HCT116 (cell line): ENCODE results near the gene SPRED3. TPM values are rescaled to one million over a fixed set of nuclear protein-coding genes. Genes with fewer than 3 reads are reported as not detected.

Experiments used
- ATAC-seq: fragments of 200-7000 bp; cut with Tn5 transposase; 2 replicates; pipeline ENCODE4 v1.9.1; 2020; ENCODE audit warnings: mild to moderate bottlenecking, moderate library complexity
- BruUV-seq: library from RNA; stranded (reverse); fragments of 400-500 nt; replicated peaks from 2 replicates; lab custom pipeline; 2021; lab: Mats Ljungman, UMichigan
- CTCF ChIA-PET: fragments of 300-600 bp; sonication (Branson Sonifier 250); formaldehyde crosslinking; loops from one replicate; lab custom pipeline; 2021; ENCODE audit warnings: antibody characterized with exemption; lab: Charles Lee
- POLR2A ChIA-PET: fragments of 300-600, 350-600 bp; sonication (Branson Sonifier 250); formaldehyde crosslinking; loops from one replicate; lab custom pipeline; 2021; ENCODE audit warnings: antibody characterized with exemption; lab: Charles Lee
- RAD21 ChIA-PET, 2 experiments: fragments of 300-600 bp; sonication (Branson Sonifier 250); formaldehyde crosslinking; loops; one replicate each; lab custom pipeline; 2023; ENCODE audit warnings: low total read pairs in 2 of 2; ENCODE audit not compliant: uncharacterized antibody in 2 of 2, unreplicated experiment in 2 of 2, low non-redundant PET in 1 of 2; lab: Charles Lee
- DNase-seq: peaks from one replicate; pipeline ENCODE4 v3.0.0-alpha.2; 2010; ENCODE audit warnings: low read depth, low spot score
- H2AFZ ChIP-seq: fragments of 200-600 bp; shearing (Covaris generic), sonication (generic); 2 replicates; pipeline ENCODE4 v1.6.1; 2017; ENCODE audit warnings: low read depth, mixed run types, mixed read lengths, antibody characterized with exemption, low read length; ENCODE audit not compliant: poor library complexity, severe bottlenecking
- H3K27ac ChIP-seq: 2 replicates; pipeline ENCODE4 v1.5.1; 2012; ENCODE audit warnings: low read depth, low read length
- H3K27me3 ChIP-seq: fragments of 200-600 bp; sonication (generic); 2 replicates; pipeline ENCODE4 v1.6.1; 2016; ENCODE audit warnings: mixed run types, low read length, mixed read lengths; ENCODE audit not compliant: insufficient read depth
- H3K36me3 ChIP-seq, 2 experiments: fragments of 200-500 bp in 1 of 2; fragments of 200-600 bp in 1 of 2; sonication (Bioruptor generic) in 1 of 2; sonication (generic) in 1 of 2; 2 replicates each; pipeline versions ENCODE4 v1.5.1 to v1.6.1; 2014 to 2016; ENCODE audit warnings: low read length in 2 of 2, inconsistent platforms in 1 of 2, mixed read lengths in 1 of 2, mixed run types in 1 of 2; ENCODE audit not compliant: insufficient read depth in 2 of 2, control insufficient read depth in 1 of 2
- H3K4me1 ChIP-seq, 2 experiments: fragments of 200-600 bp in 1 of 2; sonication (generic) in 1 of 2; 2 replicates each; pipeline versions ENCODE4 v1.5.1 to v1.6.1; 2012 to 2017; ENCODE audit warnings: low read length in 2 of 2, inconsistent platforms in 1 of 2, mild to moderate bottlenecking in 1 of 2, mixed read lengths in 1 of 2, mixed run types in 1 of 2, moderate library complexity in 1 of 2; ENCODE audit not compliant: insufficient read depth in 2 of 2, control insufficient read depth in 1 of 2
- H3K4me2 ChIP-seq: fragments of 200-600 bp; sonication (generic); 2 replicates; pipeline ENCODE4 v1.6.1; 2017; ENCODE audit warnings: mixed run types, low read length, mixed read lengths
- H3K4me3 ChIP-seq, 2 experiments: fragments of 200-600 bp in 1 of 2; sonication (generic) in 1 of 2; replicated peaks in 1 of 2; 2 replicates each; pipeline ENCODE4 v1.5.1; 2011 to 2016; ENCODE audit warnings: low read length in 2 of 2, control low read depth in 1 of 2, low read depth in 1 of 2, mild to moderate bottlenecking in 1 of 2, mixed read lengths in 1 of 2, mixed run types in 1 of 2
- H3K79me2 ChIP-seq: fragments of 200-600 bp; sonication (generic); 2 replicates; pipeline ENCODE4 v1.6.1; 2017; ENCODE audit warnings: mild to moderate bottlenecking, mixed run types, low read length, moderate library complexity, mixed read lengths; ENCODE audit not compliant: insufficient read depth
- H3K9ac ChIP-seq: fragments of 200-600 bp; sonication (generic); 2 replicates; pipeline ENCODE4 v1.6.1; 2016; ENCODE audit warnings: low read length, mixed read lengths
- H3K9me2 ChIP-seq: fragments of 200-600 bp; sonication (generic), shearing (Covaris generic); 2 replicates; pipeline ENCODE4 v1.6.1; 2017; ENCODE audit warnings: mixed run types, mild to moderate bottlenecking, moderate library complexity; ENCODE audit not compliant: insufficient read depth
- H3K9me3 ChIP-seq, 2 experiments: fragments of 200-500 bp in 1 of 2; fragments of 200-600 bp in 1 of 2; sonication (Bioruptor generic) in 1 of 2; sonication (generic) in 1 of 2; 2 replicates each; pipeline ENCODE4 v1.6.1; 2014 to 2017; ENCODE audit warnings: low read length in 2 of 2, mixed read lengths in 2 of 2, inconsistent platforms in 1 of 2, low read depth in 1 of 2, mild to moderate bottlenecking in 1 of 2, mixed run types in 1 of 2, moderate library complexity in 1 of 2; ENCODE audit not compliant: control insufficient read depth in 1 of 2, insufficient read depth in 1 of 2
- H4K20me1 ChIP-seq: fragments of 200-600 bp; sonication (generic), shearing (Covaris generic); 2 replicates; pipeline ENCODE4 v1.6.1; 2017; ENCODE audit warnings: mixed run types, mild to moderate bottlenecking, moderate library complexity; ENCODE audit not compliant: insufficient read depth
- ATF3 ChIP-seq: IDR thresholded peaks from 2 replicates; pipeline ENCODE4 v1.6.1; 2012
- CBX3 ChIP-seq: IDR thresholded peaks from 2 replicates; pipeline ENCODE4 v1.6.1; 2012; ENCODE audit warnings: low read depth
- CTCF ChIP-seq, 3 experiments: fragments of 200-600 bp in 1 of 3; sonication (generic) in 1 of 3; IDR thresholded peaks in 2 of 3; conservative IDR thresholded peaks in 1 of 3; 2 replicates each; pipeline ENCODE4 v1.5.1; 2012 to 2017; ENCODE audit warnings: low read depth in 2 of 3, low read length in 2 of 3, antibody characterized with exemption in 1 of 3, borderline replicate concordance in 1 of 3, control low read depth in 1 of 3, mild to moderate bottlenecking in 1 of 3, mixed read lengths in 1 of 3, mixed run types in 1 of 3, moderate library complexity in 1 of 3; ENCODE audit not compliant: insufficient read depth in 1 of 3
- ELF1 ChIP-seq: IDR thresholded peaks from 2 replicates; pipeline ENCODE4 v1.6.1; 2012; ENCODE audit warnings: low read depth, borderline replicate concordance
- EZH2 ChIP-seq: fragments of 200-600 bp; sonication (generic); IDR thresholded peaks from 2 replicates; pipeline ENCODE4 v1.6.1; 2017; ENCODE audit warnings: antibody characterized with exemption, mixed run types
- EZH2phosphoT487 ChIP-seq: fragments of 200-600 bp; IDR thresholded peaks from 2 replicates; pipeline ENCODE4 v1.6.1; 2018; ENCODE audit warnings: antibody characterized with exemption, borderline replicate concordance
- JUND ChIP-seq: IDR thresholded peaks from 2 replicates; pipeline ENCODE4 v1.6.1; 2012
- REST ChIP-seq: IDR thresholded peaks from 2 replicates; pipeline ENCODE4 v1.6.1; 2012; ENCODE audit warnings: low read depth
- SIN3A ChIP-seq: IDR thresholded peaks from 2 replicates; pipeline ENCODE4 v1.6.1; 2012; ENCODE audit warnings: low read depth
- SP1 ChIP-seq: IDR thresholded peaks from 2 replicates; pipeline ENCODE4 v1.6.1; 2012; ENCODE audit warnings: low read depth
- YY1 ChIP-seq: IDR thresholded peaks from 2 replicates; pipeline ENCODE4 v1.6.1; 2011; ENCODE audit warnings: low read length, low read depth, moderate library complexity, mild to moderate bottlenecking; ENCODE audit not compliant: insufficient replicate concordance; ENCODE audit errors: extremely low read depth
- ZNF274 ChIP-seq: fragments of 200-500 bp; sonication (Bioruptor generic); IDR thresholded peaks from 2 replicates; pipeline ENCODE4 v1.6.1; 2014; ENCODE audit warnings: mild to moderate bottlenecking, low read depth, low read length, inconsistent platforms
- intact Hi-C: fragments of 100-400 bp; cut with micrococcal nuclease; formaldehyde crosslinking; loops from 2 replicates; pipeline ENCODE4 v1.10.0; 2022
- total RNA-seq: library from RNA; stranded (reverse); gene quantifications from one replicate; pipeline ENCODE4 v1.2.1, GENCODE V29; 2021; ENCODE audit not compliant: unreplicated experiment

Gene SPRED3
- total RNA-seq, 1 experiment from 2014 or later, result 3.4 TPM

DNA sequence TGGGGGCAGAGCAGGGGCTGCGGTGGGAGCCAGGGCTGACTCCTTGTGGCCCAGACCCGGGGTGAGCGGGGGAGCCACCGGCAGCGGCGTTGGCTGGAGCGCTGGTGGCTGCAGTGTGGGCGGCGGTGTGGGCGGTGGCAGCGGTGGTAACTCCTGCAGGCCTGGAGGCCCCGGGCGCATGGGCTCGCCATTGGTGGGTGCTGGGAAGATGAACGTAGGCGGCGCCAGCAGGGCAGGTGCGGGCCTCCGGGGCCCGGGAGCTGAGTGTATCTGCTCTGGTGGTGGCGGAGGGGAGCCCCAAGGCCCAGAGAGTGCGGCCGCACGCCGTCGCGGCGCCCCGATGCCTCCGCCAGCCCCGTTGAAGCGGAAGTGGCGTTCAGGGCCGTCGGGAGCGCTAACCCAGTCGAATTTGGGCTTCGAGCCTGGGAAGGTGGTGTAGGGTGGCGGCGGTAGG is 2.7 kb upstream of the SPRED3 start:
- H3K27ac ChIP-seq, result no peak overlapping the region; the same call in 1 of the 2 replicates
- peaks cover 14% of the 10 kb centered on the region; the same call in 1 of the 2 replicates for H3K79me2 ChIP-seq
- ChIA-PET POLR2A (no interaction called here), CTCF (interaction anchor here (1.3 to 1.6 kb wide), 2 partner anchors 11 to 17 kb away, joined by 3 read pairs; partner anchors contain the start of genes FAM98C and PSMD8), RAD21 (no interaction called here)
- peaks cover 25 to 26% of the 10 kb centered on the region in 2 experiments; a peak in 3 of 4 replicates for H3K36me3 ChIP-seq
- H3K27me3 ChIP-seq, result no peaks in the 10 kb centered on the region
- no peaks in the 10 kb centered on the region for H3K9me2 ChIP-seq
- ATAC-seq (no peak), DNase-seq (no peak)
- no peak overlapping the region for H3K4me2 ChIP-seq
- H3K4me3 ChIP-seq, result no peak overlapping the region
- TF ChIP-seq SIN3A, result no peak
- TF ChIP-seq SP1, result no peak
- TF ChIP-seq REST, result no peak
- no peak for TF ChIP-seq EZH2
- no peak for TF ChIP-seq ELF1
- TF ChIP-seq ZNF274, result no peak
- TF ChIP-seq CTCF (IDR thresholded peaks at IDR 0.05 in 2 of 3, conservative IDR thresholded peaks at IDR 0.05 in 1 of 3; ENCODE audit: borderline replicate concordance in 1 of 3, insufficient read depth in 1 of 3, low read depth in 2 of 3, low read length in 2 of 3), result no peak
- TF ChIP-seq CBX3, result no peak
- no peak for TF ChIP-seq EZH2phosphoT487
- no peak for TF ChIP-seq ATF3
- TF ChIP-seq JUND, result no peak
- TF ChIP-seq YY1, result no peak
- H3K9ac ChIP-seq, result no peak overlapping the region
- no peak overlapping the region for H2AFZ ChIP-seq
- intact Hi-C loops, result no loop called here
- no peaks in the 10 kb centered on the region for H4K20me1 ChIP-seq
- no peaks in the 10 kb centered on the region for H3K9me3 ChIP-seq
- BruUV-seq, result no TSS peak
- H3K4me1 ChIP-seq, result peaks cover 8 to 34% of the 10 kb centered on the region in 2 experiments
